RPMI7951 (cell line): ENCODE results near the gene OPRL1. TPM values are rescaled to one million over a fixed set of nuclear protein-coding genes. Genes with fewer than 3 reads are reported as not detected.

ENCODE experiments used
- DNase-seq: peaks from one replicate; pipeline ENCODE4 v3.0.0-alpha.2; 2012; ENCODE audit warnings: low read depth
- total RNA-seq: library from RNA; depleted of rRNA; stranded (reverse); fragments of >200 nt; shearing (Covaris generic); gene quantifications from 2 replicates; pipeline ENCODE4 v1.2.3, GENCODE V29; 2014

Gene OPRL1
- total RNA-seq, 1 experiment from 2014 or later = 0.84 TPM

DNA sequence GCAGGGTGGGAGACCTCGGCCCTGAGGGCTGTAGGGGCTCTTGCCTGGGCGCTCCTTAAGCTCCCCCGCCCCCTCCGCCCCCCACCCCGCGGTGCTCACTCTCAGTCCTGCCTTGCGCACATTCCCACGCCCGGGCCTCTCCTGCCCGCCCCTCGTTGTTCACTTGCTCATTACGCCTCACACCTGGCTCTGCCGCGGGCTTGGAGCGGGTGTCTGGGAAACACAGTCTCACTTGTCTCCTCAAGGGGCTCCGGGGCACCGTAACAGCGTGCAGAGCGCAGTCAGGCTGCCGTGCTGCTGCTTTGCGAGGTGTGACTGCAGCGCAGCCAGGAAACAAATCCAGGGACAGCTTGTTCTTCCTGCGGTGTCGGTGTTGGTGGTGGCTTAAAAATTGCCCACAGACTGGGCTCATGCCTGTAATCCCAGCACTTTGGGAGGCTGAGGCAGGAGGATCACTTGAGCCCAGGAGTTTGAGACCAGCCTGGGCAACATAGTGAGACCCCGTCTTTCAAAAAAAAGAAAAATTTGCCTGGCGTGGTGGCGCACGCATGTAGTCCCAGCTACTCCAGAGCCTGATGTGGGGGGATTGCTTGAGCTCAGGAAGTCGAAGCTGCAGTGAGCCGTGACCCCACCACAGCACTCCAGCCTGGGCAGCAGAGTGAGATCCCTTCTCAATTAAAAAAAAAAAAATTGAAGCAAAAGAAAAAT is 22.9 kb downstream of the OPRL1 start:
- no peak for DNase-seq

DNA sequence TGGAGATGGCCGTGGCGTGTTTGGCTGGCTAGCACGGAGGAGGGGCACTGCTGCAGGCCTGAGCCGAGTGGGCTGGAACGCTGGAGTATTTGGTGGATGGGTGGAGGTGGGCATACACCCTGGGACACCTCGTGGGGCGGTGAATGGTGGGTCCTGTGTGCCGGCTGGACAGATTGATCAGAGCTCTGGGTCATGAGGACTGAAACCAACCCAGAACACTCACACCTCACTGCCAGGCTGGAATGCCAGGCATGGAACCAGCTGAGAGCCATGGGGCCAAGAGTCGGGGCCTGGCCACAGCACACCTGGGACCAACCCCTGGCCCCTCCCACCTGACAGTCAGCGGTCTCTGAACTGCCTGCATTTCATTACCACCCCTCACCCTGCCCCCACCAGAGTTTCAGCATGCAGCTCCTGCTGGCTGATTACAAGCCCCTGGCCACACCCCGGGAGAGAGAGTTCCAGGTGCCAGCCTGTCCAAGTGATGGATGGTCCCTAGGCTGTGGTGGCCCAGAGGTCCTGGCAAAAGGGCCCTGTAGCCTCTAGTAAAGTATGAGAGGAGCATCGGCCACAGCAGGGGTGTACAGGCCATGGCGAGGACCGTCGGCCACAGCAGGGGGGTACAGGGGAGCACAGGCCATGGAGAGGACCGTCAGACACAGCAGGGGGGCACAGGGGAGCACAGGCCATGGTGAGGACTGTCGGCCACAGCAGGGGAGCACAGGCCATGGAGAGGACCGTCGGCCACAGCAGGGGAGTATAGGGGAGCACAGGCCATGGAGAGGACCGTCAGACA is 24.2 kb downstream of the OPRL1 start:
- DNase-seq = no peak

DNA sequence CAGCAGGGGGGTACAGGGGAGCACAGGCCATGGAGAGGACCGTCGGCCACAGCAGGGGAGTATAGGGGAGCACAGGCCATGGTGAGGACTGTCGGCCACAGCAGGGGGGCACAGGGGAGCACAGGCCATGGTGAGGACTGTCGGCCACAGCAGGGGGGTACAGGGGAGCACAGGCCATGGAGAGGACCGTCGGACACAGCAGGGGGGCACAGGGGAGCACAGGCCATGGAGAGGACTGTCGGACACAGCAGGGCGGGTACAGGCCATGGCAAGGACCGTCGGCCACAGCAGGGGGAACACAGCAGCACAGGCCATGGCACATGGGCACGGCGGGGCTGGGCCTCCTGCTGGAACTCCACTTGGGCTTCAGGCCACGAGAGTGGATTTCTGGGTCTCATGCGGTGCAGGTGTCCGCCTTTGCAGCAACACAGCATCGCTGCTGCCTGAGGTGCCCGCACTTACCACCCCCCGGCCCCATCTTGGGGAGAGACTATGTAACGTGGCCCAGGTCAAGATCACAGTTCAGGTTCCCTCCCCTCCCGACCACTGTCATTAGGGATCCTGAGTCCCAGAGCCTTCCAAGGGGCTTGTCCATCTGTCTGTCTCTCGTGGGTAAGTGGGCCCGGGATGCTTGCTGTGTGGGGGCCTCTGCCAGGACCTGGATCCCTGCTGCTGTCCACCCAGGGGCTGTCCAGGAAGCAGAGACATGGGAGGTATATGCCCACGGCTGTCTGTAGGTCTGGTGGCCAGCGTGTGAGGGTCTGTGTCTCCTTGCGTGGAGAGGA is 25.0 kb downstream of the OPRL1 start:
- DNase-seq = no peak

DNA sequence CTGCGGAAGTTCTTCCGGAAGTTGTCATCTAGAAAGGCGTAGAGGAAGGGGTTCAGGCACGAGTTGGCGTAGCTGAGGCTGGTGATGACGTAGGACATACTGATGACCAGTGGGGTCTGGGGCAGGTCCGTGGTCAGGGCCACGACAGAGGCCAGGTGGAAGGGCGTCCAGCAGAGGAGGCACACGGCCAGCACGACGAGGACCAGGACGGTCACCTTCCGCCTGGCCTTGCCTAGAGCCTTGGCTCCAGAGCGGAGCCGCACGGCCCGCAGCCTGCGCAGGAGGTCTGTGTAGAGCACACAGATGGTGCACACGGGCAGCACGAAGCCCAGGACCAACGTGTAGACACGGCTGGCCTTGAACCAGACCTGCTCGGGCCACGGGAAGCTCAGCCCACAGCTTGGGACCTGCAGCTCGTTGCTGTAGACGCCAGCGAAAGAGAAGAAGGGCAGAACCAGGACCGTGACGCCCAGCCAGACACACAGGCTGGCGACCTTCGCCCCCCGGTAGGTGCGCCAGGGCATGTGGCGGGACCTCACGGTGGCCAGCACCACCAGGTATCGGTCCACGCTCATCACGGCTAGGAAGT is 26.1 kb downstream of the OPRL1 start:
- no peak for DNase-seq

DNA sequence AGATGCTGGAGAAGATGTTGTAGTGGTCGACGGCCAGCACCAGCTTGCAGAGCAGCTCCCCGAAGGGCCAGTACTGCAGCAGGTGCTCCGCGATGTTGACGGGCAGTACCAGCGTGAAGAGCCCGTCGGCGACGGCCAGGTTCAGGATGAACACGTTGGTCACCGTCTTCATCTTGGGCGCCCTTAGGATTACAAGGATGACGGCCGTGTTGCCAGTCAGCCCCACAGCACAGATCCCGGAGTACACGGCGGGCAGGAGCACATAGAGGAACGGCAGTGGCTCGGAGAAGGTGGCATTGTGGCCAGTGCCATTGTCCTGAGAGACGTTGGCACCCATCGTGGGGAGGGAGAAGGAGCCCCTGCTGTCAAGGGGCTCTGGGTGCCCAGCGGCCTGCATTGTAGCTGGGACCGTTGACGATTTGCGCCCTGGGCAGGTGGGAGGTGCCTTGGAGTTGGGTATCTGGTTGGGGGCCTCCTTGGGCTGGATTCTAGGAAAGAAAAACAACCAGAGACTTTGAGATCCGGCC is 26.6 kb downstream of the OPRL1 start:
- DNase-seq = no peak

DNA sequence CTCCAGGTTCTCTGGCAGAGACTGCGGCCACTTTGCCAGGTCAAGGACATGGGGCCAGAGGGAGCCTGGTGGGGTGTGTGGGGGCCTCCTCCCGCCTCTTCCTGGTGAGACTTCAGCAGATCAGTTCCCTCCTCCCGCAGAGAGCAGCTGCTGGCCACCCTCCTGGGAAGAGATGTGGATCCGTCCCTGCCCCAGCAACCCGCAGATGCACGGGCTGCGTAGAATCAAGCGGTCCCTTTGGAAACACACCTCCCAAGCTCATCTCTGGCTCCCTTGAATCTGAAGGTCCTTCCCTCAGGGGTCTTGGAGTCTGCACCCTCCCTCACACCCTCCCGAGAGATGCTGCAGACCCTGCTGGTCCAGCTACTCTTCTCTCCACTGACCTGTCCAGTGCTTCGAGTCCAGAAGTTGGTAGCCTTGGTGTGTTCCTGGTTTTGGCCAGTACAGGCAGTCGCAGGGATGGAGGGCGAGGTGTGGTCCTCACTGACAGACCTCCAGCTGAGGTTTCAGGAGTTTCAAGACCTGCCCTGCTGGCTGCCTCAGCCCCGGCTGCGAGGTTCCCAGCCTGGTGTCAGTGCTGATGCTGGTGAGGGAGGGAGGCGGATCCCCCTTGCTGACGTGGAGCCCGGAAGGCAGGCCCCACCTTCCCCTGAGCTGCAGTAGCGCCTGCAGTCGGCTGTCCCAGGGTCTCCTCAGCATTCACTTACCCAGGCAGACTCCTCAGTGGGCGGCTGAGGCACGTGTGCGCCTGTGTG is 27.3 kb downstream of the OPRL1 start, which contains the start of gene NPBWR2:
NPBWR2 (minus strand) TSS at position 585 of the 755 bp plus-strand sequence. CDS start 734 bp downstream, outside the sequence.
- DNase-seq = no peak

DNA sequence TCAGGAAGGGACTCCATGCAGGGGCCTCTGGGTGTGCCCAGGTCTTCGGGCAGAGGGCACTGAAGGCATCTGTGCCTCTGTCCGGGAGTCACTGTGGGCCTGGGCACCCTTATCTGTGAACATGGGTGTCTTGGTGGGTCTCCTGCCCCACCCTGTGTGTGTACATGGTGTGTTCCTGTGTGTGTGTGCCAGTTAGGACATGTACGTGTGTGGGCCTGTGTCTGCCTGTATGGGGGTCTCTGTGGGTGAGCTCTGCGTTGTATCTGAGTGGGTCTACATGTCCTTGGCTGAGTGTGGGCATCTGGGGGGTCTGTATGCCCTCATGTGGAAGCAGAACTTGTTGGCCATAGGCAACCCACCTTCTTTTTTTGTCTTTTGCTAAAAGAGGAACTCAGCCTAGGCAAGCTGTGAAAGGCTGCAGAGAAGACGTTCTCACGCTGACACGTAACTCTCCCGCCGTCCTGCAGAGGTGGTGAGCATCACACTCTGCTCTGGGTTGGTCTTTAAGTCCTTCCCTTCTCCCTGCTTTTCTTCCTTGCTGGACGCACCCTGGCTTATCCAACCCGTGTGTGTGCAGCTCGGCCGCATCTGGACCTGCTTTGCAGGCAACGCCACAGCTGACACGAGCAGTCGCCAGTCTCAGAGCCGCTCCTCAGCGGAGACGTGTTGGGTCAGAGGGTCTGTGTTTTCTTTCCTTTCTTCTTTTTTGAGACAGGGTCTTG is 28.0 kb downstream of the OPRL1 start:
- DNase-seq = no peak

DNA sequence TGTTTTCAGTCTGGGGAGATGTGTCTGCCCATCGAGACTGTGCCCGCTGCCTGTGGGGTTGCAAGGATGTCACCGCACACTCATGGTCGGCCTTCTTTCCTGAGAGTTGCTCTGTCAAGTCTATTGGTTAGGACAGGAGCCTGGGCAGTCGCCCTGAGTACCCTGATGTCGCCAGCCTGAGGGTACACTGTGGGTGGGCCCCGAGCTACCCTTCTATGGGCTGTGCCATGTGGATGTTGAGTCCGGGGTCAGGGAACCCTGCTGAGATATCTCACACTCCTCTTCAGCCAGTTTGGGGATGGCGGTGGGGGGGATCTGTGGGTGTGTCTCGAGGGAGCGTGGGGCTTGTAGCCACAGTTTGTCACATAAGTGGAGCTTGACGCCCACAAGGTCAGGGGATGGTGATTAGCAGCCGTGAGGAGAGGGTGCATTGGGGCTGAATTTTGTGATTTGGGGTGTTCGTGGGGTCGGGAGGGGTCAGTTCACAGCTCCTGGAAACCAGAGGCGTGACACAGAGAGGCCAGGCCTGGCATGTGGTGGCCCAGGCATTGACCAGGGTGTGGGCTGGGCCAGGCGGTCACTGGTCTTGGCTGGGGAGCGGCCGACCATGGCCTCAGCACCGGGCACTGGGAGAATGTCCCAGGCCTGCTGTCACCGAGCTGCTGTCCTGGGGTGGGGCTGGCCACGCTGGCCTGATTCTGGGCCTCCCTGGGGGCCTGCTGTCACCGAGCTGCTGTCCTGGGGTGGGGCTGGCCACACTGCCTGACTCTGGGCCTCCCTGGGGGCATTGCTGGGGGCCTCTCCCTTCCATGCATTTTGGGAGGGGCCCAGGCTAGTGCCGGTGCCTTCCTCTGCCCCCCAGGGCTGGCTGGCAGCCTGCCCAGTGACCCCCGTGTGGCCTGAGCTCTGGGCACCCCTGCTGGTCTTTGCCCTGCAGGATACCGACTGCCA is 29.1 kb downstream of the OPRL1 start:
- no peak for DNase-seq

DNA sequence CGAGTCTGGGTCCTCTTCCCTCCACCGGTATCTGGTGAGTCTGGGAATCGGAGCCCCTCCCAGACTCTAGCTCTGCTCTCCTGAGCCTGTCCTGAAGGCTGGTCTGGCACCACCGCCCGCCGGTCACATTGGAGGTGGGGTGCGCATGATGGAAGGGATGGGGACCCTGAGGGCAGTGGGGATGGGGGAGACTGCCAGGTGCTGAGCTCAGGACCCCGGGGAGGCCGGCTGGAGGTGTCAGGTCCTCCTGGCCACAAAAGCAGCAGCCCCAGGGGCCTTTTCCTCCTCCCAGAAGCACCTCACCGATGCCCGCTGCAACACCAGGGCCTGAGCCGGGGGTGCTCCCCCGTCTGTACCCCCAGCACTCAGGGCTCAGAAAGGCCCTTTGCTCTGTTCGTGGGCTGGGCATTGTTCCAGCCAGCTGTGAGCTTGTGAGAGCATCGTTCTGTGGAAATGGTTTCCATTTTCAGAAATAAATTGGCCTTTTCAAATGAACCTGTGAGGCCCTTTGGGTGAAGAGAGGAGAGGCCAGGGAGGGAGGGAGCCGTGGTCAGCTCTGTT is 30.0 kb downstream of the OPRL1 start:
- DNase-seq = no peak

DNA sequence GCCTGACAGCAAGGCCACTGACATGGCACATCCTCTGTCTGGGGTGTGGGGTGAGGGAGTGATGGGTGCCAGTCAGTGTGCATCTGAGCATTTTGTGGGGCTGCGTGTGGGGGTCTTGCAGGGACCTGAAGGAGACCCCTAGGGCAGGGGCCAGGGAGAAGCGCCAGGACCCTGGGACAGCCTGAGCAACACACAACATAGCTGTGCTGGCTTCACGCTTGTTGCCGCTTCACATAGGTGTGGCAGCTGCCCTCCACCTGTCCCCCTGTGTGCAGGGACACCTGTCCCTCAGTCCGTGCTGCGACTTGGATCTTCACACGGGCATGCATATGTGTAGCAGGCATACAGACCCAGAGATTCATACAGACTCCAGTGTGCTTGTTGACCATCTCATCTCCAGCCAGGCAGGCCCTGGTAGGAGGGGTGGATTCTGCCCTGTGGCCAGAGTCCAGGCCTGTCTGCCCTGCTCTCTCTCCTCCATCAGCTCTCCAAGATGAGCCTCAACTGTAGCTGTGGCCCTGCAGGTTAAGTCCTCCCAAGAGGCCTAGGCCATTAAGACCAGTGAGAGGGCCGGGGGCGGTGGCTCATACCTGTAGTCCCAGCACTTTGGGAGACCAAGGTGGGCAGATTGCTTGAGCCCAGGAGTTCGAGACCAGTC is 30.7 kb downstream of the OPRL1 start:
- no peak for DNase-seq

DNA sequence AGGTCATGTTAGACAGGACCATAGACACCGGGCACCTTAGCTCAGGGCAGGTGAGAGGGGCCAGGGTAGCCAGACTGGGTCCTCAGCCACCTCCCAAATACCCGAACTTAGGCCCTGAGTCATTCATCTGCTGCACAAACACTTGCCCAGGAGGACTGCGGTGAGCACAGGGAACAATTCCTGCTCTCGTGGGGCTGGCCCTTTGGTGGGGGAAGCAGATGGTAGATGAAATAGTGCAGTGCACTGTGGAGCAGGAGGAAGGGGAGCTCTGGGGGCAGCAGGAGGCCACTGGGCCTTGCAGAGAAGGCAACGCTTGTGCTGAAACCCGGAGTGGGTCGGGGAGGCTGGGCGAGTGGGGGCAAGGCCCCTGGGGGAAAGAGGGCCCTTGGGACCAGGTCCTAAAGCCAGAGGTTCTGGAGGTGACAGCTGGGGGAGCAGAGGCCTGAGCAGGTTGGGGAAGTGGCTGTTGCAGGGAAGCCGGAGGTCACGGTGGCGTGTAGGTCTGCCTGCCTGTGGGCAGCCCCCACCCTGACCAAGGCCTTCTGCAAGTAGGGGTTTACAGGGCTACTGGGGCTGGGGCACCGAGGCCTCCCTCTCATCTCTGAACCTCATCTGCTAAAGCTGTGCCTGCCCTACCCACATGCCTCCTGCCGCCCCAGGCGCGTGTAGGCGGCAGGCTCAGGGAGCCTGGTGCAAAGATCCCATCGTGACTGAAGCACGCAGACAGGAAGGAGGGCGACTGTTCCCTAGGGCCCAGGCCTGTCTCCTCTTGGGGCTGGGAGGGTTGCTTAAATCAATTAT is 32.2 kb downstream of the OPRL1 start:
- DNase-seq = no peak

DNA sequence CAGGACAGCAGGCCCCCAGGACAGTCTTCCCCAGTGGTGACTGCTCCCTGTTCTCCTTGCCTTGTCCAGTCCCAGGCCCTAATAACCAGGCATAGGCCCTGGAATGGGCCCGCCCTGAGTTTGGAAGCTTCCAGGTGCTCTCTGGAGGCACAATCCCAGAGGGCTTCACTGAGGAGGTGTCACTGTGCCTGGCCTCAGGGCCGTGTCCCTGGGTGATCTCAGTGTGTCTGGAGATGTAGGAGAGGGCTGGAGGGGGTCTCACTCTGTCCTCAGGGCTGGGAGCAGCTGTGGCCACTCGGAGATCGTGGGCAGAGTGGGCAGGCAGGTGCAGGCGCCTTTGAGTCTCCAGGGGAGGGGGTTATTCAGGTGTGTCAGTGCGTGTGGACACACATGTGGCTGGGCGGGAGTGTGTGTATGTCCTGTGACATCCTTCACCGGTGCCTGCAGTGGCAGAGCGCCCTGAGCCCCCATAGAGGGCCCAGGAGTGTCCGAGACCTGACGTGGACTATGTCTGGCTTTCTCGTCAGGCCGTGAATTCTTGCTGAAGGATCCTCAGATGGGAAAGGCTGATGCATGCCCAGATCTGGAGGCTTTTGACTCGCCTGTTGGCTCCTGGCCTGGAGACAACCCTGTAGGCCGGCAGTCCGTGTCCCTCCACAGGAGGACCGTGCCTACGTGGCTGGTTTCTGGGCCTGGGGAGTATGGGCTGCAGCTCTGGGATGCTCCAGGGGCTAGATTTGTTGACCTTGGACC is 33.0 kb downstream of the OPRL1 start:
- no peak for DNase-seq

DNA sequence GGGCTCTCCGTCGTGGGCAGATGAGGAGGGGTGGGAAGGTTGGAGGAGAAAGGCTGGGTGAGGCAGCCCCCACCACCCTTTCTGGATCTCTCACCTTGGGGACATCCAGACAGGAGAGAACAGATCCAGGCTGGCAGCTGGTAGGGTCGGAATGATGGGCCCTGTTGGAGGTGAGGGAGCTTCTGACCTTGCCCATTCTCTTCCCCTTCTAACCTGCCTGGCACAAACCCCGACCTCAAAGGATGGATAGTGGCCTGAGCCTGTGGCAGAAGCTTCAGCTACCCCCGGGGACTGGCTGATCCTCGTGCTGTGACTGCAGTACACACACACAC is 33.5 kb downstream of the OPRL1 start:
- DNase-seq = no peak

DNA sequence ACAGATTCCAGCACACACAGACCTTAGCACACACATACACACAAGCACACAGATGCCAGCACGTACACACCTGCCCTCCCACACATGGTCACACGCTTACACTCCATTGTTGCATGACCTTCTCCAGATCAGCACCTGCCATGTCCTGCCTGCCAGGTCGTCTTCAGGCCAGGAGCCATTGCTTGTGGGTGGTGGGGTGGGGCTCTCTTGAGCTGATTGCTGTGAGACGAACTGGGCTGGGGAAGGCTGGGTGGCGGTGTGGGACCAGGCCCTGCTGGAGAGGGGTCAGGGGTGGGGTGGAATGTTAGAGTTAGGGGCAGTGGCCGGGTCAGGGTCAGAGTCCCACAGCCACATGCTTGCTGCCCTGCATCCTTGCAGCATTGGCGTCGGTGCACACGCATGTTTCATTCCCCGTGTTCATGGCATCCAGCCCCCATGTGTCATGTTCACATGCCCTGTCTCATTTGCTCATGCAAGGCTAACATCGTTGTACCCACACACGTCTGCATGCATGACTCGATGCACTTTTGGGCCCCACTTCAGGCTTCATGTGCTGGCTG is 34.0 kb downstream of the OPRL1 start:
- DNase-seq = no peak

DNA sequence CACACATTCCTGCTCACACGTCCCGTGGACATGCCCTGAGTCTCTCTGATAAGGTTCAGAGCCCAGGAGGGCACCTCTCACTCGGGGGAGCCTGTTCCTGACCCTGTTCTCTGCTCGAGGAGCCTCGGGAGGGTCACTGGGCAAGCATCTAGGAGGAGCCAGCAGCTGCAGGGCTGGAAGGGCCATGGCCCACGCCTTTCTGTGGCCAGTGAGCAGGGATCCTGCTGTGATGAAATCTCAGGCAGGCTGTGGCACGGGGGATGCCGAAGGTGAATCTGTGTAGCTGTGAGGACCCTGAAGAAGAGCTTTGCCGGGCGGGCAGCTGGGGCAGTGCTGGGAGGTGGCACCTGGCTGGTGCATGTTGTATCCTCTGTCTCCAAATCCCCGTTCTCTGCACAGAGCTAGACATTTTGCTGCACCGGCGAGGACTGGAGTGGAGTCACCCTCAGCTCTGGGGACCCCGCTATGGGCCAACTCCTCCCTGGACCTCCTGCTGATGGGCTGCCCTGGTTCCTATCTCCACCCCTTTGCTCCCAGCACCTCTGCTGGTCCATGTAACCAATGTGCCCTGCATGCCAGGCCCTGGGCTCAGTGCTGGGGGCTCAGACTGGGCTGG is 34.6 kb downstream of the OPRL1 start:
- DNase-seq = no peak
